Central memory CD4-positive, alpha-beta T cell (primary cell): Measurements from ENCODE around the gene VTI1A.
"Not testable (repeated sequence)": the region's sequence is repeated elsewhere in the genome, so short reads cannot be mapped to it uniquely, and the experiment has no call there.

Experiments used
- DNase-seq: peaks from one replicate; pipeline ENCODE4 v3.0.0; 2022

VTI1A gene

GRCh38 chr10:112454910-112455779, 8.1 kb downstream of the VTI1A start:
- no peak for DNase-seq

GRCh38 chr10:112456533-112456932, 9.5 kb downstream of the VTI1A start:
- no peak for DNase-seq

- no peak for DNase-seq
Measured at GRCh38 chr10:112460366-112460765, 13.4 kb downstream of the VTI1A start.

GRCh38 chr10:112461029-112461887, 14.2 kb downstream of the VTI1A start:
- DNase-seq, result no peak

GRCh38 chr10:112464074-112464473, 17.1 kb downstream of the VTI1A start:
- not testable (repeated sequence) for DNase-seq

- DNase-seq, result no peak
Measured at GRCh38 chr10:112465299-112465883, 18.4 kb downstream of the VTI1A start.

GRCh38 chr10:112466802-112467201, 19.8 kb downstream of the VTI1A start:
- DNase-seq, result no peak

GRCh38 chr10:112467541-112468075, 20.6 kb downstream of the VTI1A start:
- DNase-seq, result no peak

- DNase-seq, result peak; percentile 21
Measured at GRCh38 chr10:112471878-112472487, 25.0 kb downstream of the VTI1A start.

- no peak for DNase-seq
Measured at GRCh38 chr10:112475575-112476218, 28.7 kb downstream of the VTI1A start.

GRCh38 chr10:112481602-112482001, 34.6 kb downstream of the VTI1A start:
- DNase-seq, result no peak

- DNase-seq, result no peak
Measured at GRCh38 chr10:112484399-112484798, 37.4 kb downstream of the VTI1A start.

GRCh38 chr10:112487964-112488363, 40.9 kb downstream of the VTI1A start:
- no peak for DNase-seq

- no peak for DNase-seq
Measured at GRCh38 chr10:112490545-112490944, 43.5 kb downstream of the VTI1A start.

GRCh38 chr10:112491144-112491543, 44.1 kb downstream of the VTI1A start:
- no peak for DNase-seq

GRCh38 chr10:112492736-112493135, 45.7 kb downstream of the VTI1A start:
- no peak for DNase-seq

- no peak for DNase-seq
Measured at GRCh38 chr10:112497347-112497950, 50.4 kb downstream of the VTI1A start.

GRCh38 chr10:112498806-112499205, 51.8 kb downstream of the VTI1A start:
- DNase-seq, result no peak

- not testable (repeated sequence) for DNase-seq
Measured at GRCh38 chr10:112499985-112500384, 53.0 kb downstream of the VTI1A start.

GRCh38 chr10:112502536-112502935, 55.5 kb downstream of the VTI1A start:
- DNase-seq, result no peak

GRCh38 chr10:112503643-112504042, 56.6 kb downstream of the VTI1A start:
- no peak for DNase-seq

GRCh38 chr10:112507046-112507445, 60.0 kb downstream of the VTI1A start:
- DNase-seq, result no peak
